IPS DF 4.7 (cell line): ENCODE results near the gene SERTAD3.

Experiments used
- DNase-seq: peaks from one replicate; pipeline ENCODE4 v3.0.0-alpha.2; 2013; ENCODE audit warnings: low spot score; ENCODE audit errors: extremely low read depth

The SERTAD3 gene

GRCh38 chr19:40425450-40426287 is 18.5 kb downstream of the SERTAD3 start, which contains the start of gene SERTAD1:
SERTAD1 (minus strand) TSS chr19:40425992; CDS start chr19:40423546, 2,446 bp downstream.
- no peak for DNase-seq

DNA sequence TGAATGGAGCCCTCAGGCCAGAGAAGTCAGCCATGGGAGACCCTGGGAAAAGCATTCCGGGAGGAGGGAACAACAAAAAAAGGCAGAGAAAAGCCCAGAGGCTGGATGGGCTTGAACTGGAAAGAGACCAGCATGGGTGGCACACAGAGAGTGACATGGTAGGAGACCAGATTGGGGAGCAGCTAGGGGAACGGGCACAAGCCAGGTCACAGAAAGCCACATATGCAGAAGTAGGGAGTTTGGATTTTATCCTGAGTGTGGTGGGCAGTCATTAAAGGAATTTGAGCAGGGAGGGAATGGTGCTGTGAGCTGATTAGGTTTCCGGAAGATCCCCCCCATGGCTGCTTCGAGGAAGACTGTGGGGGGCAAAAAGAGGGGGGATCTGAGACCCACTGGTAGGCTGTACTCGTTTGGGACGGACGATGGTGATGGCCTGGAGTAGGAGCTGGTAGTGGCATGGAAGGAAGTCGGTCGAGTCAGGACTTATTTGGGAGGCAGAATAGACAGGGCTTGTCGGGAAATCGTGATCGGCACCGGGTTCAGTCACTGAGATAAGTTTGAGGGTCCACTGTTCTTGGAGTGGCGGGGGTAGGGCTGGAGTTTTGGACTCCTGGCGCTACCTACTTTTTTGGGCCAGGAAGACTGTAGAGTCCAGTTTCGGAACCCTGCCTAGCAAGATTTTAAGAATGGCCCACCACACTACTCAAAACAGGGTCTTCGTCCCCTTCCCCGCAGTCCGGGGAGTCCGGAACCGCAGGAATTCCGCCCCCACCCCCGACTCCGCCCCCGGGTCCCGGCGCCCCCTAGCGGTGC is 19.3 kb downstream of the SERTAD3 start:
- no peak for DNase-seq

DNA sequence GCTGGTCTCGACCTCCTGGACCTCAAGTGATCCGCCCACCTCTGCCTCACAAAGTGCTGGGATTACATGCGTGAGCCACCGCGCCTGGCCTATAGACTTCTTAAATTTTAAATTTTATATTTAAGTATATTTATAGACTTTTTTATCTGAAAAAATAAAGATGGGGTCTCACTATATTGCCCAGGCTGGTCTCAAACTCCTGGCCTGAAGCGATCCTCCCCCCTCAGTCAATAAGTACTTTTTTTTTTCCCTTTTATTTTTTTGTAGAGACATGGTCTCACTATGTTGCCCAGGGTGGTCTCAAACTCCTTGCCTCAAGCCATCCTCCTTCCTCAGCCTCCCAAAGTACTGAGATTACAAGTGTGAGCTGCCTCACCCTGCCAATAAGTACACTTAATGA is 20.2 kb downstream of the SERTAD3 start:
- DNase-seq: no peak

DNA sequence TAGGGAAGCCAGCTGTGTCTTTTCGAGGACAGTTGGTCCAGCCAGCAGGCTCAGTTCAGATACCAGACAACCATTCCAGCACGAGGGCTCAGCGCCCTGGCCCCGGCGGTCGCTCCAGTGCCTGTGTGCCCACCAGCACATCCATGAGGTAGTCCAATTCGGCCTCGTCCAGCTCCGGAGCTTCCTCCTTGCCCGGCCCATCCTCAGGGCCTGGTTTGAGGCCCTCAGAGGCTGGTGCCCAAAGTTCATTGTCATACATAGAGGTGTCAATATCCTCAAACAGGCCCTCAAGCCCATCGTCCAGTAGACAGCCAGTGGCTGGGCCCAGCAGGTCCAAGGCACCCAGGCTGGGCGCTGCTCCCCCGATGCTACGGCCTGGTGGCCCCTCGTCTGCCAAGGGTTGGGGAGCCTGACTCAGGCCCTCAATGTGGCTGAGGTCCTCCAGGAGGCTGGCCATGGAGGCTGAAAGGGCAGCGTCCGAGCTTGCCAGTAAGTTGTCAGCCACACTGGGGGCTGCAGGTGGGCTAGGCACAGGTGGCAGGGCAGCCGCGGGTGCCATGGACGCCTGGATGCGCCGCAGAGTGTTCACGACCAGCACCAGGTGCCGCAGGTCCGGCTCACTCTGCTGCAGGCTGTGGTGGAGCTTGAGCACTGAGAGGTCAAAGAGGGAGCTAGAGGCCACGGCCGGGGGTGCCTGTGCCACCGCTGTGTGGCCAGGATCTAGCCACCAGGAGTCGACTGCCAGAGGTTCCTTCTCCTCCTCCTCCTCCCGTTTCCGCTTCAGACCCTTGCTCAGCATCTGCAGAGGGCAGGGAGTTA is 21.2 kb downstream of the SERTAD3 start:
- DNase-seq: no peak

GRCh38 chr19:40421993-40422747 is 22.0 kb downstream of the SERTAD3 start:
- no peak for DNase-seq

DNA sequence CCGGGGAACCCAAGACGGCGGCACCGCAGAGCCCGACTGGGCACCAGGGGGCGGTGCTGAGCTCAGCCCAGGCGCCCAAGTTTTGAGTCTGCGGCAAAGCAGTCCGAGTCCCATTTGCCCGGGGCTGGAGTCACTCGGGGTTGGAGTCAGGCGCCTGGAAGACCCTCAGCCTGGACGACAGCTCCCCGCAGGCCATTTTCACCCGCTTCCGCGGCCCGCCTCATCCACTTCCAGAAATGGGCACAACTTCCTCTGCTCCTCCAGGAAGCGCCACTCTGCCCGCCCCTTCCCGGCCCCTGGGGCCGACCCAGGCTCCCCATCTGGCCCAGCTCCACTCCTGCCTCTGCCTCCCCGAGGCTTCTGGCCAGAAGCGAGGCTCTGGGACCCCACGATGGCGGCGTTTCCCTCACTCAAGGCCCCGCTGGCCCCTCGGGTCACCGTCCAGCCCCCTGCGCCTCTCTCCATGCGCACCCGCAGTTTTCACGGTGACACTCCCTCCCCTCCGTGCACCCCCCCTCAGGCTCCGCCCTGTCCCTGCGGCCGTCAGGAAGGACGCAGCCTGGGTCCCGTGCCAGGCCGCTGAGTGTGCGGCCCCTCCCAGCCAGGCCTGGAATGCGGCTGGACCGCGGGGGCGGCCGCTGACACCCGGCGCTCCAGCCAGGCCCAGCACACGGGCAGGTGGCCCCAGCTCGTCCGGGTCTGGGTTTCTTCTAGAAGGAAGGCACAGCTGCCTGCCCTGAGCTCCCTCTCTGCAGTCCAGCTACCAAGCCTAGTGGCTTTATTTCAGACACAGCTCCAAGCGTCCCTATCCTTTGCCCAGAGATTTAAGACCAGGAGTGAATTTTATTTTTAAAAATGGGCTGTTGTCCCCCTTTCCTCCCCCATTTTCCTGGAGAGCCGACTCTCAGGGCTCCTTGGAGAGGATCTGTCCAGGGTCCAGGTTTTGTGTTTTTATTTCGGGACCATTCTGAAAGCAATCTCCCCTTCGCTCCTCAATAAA is 23.1 kb downstream of the SERTAD3 start:
- no peak for DNase-seq

DNA sequence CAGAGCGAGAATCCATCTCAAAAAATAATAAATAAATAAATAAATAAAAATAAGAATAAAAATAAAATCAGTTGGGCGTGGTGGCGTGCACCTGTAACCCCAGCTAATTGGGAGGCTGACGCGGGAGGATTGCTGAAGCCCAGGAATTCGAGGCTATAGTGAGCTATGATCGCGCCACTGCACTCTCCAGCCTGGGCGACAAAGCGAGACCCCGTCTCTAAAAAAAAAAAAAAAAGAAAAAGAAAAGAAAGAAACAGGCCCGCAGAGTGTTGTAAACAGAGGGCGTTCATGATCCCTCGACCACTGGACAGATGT is 23.7 kb downstream of the SERTAD3 start:
- no peak for DNase-seq

GRCh38 chr19:40419780-40420179 is 24.4 kb downstream of the SERTAD3 start:
- DNase-seq: no peak

- no peak for DNase-seq
Observed at GRCh38 chr19:40419066-40419612, 25.0 kb downstream of the SERTAD3 start.

DNA sequence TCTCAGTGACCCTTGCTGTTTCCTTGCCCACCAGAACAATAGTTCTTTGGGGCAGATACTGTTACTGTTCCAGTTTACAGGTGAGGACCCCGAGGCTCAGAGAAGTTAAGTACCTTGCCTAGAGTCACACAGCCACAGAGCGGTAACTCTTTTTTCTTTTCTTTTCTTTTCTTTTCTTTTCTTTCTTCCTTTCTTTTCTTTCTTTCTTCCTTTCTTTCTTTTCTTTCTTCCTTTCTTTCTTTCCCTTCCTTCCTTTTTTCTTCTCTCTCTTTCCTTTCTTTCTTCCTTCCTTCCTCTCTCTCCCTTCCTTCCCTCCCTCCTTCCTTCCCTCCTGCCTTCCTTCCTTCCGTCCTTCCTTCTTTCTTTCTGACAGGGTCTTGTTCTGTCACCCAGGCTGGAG is 26.1 kb downstream of the SERTAD3 start:
- no peak for DNase-seq

GRCh38 chr19:40417643-40417981 is 26.5 kb downstream of the SERTAD3 start:
- no peak for DNase-seq

DNA sequence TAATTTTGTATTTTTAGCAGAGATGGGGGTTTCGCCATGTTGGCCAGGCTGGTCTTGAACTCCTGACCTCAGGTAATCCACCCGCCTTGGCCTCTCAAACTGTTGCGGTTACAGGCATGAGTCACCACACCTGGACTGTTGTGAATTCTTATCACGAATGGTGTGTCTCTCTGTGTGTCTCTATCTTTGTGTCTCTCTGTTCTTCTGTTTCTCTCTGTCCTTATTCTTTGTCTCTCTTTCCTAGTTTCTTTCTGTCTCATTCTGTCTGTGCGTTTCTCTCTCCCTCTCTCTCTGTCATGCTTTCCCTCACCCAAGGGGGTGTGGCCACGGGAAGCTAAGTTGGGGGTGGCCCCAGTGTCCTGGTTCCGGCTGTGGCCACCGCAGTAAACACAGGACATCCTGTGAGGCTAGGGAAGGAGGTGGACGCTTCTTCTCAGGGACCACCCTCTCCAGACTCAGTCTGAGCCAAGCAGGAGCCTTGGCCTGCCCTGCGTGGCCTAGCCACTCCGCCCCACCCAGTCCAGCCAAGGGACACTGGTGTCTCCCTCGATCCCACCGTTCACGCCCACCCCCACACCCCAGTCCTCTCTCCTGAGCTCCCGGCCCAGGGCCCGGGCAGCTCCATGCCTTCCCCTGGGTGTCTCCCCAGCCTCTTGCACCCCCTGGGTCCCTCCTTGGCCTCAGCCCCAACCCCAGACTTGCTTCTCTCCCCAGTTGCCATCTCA is 27.1 kb downstream of the SERTAD3 start:
- no peak for DNase-seq

- no peak for DNase-seq
Observed at GRCh38 chr19:40415768-40416167, 28.4 kb downstream of the SERTAD3 start.

DNA sequence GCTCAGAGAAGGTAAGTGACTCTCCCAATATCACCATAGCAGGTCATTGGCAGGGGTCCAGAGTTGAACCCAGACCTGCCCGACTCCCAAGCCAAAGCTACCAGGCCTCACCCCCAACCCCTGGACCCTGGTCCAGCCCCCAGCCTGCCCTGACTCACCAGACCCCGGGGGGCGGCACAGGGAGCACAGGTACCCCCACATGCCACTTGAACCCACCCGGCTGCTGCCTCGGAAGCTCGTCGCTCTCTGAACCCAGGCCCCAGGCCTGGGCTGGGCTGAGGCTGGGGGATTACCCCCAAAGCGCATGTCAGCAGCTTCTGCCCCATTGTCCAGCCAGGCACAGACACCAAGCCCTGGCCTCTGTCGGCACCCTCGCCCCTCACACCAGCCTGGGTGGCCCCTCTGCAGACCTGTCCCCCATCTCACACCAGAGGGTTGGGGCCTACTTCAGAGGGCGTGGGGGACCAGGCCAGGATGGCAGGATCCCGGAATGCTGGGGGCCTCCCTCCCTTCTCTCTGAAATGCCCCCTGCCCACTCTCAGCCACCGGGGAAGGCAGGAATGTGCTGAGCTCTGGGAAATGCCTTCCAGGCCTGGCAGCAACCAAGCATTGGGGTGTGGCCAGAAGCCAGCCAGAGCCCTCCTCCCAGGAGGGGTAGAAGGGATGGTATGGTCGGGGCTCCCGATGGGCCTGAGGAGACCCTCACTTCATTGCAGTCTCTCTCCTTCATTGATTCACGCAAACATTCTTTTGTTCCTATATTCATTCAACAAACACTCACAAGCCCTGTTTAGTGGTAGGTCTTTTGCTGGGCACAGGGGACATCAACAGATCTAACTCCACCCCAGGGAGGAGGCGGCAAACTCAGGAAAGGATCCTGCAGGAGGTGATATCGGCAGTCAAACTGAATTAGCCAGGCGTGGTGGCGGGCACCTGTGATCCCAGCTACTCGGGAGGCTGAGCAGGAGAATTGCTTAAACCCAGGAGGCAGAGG is 29.3 kb downstream of the SERTAD3 start:
- DNase-seq: no peak

DNA sequence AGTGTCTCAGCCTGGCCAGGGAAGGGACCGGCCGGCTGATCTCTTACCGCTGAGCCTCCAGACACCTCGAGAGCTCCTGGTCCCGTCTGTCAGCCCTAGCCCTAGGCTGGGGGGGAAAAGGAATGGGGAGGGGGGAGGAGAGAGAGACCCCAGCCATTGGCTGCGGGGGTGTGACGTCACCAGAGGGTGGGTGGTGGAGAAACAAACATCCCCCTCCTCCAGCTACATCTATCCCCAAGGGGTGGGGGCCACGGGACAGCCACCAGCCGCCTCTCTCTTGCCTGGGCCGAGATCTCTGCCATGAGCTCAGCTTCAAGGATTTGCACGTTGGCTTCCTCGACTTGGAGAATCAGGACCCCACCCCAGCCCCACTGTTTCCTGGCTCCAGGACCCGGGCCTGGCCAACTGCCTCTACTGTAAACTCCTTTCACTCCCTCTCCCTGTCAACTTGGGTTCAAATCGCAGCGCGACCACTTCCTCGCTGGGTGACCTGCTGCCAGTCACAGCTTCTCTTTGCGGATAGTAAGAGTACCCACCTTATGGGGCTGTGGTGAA is 30.8 kb downstream of the SERTAD3 start, which contains the start of gene PRX:
PRX (minus strand) TSS at position 88 of the 555 bp plus-strand sequence. CDS start 5,446 bp downstream, outside the sequence.
- DNase-seq: no peak

DNA sequence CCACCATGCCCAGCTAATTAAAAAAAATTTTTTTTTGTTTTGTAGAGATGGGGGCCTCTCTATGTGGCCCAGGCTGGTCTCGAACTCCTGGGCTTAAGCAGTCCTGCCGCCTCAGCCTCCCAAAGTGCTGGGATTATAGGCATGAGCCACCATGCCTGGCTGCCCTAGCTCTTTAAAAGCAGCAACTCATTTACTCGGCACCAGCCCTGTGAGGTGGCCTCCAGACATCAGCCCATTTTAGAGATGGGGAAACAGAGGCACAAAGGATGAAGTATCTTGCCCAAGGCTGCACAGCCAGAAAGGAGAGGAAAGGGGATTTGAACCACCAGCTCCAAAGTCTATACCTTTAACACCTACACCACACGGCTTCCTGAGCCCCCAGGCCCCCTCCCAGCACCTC is 31.3 kb downstream of the SERTAD3 start:
- no peak for DNase-seq

GRCh38 chr19:40411958-40412499 is 32.1 kb downstream of the SERTAD3 start:
- no peak for DNase-seq
